ENCODE measurements around the gene SETD7. TPM values are rescaled to one million over a fixed set of nuclear protein-coding genes. Genes with fewer than 3 reads are reported as not detected.

The SETD7 gene
- total RNA-seq, 1 donor from 2014 or later: 44.4 TPM

DNA sequence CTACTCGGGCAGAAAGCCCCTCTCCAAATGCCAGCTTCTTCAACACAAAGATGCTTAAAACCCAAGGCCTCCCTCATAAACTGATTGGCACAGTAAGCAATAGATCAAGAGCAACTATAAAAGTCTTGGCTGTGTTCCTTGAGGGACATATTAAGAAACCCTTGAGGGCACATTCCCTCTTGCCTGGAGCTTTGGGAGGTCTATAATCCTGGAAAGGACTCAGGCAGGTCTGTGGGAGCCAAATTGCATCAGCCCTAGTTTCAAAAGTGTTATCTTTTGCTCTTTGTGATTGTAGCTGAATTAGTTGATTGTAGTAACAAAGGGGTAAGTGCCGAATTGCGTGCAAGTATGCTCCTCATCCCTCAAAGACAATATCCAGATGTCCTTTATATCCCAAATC, 18.6 kb upstream of the SETD7 start:
- no peak for DNase-seq (ENCODE audit: low read depth in 2 of 2)

DNA sequence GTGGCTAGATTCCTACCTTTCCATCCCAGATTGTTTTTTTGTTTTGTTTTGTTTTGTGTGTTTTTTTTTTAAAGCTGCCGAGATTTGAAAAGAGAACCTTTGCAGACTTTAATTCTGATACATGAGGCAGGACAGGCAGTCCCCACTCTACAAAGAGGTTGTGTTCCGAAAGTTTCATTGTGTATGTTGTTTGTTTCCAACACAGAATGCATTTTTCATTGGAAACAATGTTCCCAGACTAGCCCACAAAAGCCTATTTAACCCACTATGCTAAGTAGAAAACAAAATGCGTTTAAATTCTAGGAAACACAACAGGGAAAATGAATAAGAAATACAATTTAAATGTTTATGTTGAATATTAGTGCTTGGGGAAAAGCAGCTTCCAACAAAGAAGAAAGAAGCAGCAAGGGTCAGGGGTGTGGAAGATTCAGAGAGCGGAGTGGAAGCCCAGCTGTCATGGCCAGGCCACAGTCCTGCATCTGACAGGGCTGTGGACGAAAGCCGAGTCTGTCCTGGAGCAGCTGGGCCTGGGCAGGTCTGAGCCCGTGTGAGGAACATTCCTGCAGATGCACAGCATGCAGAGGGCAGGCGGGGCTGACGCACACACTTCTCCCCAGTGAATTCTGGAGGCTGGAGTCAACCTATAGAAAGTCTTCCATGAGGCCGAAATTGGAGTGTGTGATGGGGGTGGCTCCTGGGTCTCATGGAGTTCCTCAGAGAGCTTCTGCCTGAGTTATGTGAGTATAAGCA, 12.4 kb upstream of the SETD7 start:
- no peak for DNase-seq (ENCODE audit: low read depth in 2 of 2)

DNA sequence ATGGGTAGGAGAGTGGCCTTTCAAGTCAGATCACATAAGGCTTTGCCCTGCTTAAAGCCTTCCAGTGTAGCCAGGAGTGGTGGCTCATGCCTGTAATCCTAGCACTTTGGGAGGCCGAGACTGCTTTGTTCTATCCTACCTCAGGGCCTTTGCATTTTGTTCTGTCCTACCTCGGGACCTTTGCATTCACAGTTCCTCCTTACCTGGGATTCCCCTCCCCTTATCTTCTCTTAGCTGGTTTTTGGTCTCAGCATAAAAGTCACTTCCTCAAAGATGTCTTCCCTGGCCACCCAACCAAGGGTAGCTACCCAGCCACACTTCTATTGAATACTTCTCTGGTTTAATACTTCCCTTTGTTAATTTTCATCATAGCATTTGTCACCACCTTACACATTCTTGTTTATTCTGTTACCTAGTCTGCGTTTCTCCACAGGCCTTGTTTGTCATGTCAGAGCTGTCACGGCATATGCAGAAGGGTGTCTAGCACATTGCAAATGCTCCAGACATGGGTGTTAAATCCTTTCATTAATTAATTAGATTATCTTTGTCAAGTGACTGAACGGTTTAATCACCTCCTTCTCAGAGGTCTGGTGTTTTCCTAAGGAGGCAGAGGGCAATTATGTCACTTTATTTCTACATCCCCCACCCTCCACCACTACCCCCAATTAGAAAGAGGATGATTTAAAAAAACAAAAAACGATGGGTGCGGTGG, 11.3 kb upstream of the SETD7 start:
- no peak for DNase-seq (ENCODE audit: low read depth in 2 of 2)

DNA sequence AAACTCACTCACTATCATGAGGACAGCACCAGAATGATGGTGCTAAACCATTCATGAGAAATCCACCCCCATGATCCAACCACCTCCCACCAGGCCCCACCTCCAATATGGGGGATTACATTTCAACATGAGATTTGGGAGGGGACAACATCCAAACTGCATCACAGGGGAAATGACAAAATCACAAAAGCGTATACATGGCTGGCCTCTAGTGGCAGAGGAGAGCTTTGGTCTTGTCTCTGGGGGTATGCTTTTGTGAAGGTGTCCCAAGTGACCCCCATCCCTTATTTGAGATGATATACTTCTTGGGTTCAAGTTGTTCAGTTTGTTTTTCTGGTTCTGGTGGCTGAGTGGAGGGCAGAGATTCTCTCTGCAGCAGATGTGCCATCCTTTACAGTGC, 8.5 kb upstream of the SETD7 start:
- no peak for DNase-seq (ENCODE audit: low read depth in 2 of 2)

DNA sequence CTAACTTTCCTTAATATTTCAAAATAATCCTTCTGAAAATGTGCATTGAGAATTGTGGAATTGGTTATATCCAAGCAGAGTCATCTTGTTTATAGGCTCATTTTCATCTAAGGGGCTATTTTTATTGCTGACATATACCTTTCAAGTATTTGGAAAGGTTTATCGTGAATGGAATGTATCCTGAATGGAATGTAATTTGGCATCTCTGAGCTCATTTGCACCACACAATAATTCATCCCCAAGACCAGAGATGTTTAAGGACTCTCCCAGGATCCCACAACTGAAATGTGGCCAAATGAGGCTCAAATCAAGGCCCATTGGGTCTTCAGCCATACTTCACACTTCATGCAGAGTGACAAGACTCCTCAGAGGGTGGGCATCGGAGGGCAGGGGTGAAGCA, 7.5 kb upstream of the SETD7 start:
- no peak for DNase-seq (ENCODE audit: low read depth in 2 of 2)

DNA sequence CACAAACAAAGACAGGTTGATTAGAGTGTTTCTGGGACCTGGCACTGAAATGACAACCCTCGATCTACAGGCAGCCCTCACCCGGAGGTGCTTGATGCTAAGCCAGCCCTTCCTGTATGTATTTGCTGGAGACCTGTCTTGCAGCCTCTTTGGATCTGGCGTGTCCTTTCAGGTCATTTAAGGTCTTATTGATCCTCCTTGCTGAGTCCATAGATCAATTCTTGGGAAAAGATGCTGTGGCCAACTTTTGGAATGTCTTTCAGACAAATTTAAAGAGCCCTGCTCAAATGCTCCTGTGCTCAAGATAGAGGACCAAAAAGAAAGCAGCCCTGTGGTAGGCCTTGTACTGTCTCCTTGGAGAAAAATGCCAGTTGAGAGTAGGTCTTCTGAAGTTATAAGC, 6.8 kb upstream of the SETD7 start:
- no peak for DNase-seq (ENCODE audit: low read depth in 2 of 2)

DNA sequence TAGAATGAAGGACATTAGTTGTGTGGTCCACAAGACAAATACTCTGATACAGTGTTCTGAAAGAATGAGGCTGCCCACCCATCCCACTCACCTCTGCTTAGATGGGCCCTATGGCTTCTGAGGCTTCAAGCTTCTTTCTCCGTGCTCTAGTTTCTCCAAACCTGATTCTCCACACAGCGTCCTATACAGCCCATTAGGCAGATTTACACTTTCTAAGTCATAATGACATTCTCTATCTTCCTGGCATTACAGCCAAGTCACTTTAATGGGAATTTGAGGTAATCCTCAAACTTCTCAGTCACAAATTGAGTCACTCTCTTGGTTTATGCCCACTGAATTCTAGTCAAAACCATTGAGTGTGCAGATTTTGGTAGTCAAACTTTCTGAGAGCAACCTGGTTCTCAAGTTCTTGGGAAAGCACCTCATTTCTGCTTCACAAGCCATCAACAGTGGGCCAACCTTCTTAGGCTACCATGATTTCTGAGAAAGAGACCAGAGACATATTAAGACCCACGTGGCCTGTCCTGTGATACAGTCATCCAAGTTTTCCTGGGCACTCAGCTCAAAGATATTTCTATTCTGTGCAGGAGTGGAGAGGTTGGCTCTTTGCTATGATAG, 6.2 kb upstream of the SETD7 start:
- DNase-seq (ENCODE audit: low read depth in 2 of 2): no peak

DNA sequence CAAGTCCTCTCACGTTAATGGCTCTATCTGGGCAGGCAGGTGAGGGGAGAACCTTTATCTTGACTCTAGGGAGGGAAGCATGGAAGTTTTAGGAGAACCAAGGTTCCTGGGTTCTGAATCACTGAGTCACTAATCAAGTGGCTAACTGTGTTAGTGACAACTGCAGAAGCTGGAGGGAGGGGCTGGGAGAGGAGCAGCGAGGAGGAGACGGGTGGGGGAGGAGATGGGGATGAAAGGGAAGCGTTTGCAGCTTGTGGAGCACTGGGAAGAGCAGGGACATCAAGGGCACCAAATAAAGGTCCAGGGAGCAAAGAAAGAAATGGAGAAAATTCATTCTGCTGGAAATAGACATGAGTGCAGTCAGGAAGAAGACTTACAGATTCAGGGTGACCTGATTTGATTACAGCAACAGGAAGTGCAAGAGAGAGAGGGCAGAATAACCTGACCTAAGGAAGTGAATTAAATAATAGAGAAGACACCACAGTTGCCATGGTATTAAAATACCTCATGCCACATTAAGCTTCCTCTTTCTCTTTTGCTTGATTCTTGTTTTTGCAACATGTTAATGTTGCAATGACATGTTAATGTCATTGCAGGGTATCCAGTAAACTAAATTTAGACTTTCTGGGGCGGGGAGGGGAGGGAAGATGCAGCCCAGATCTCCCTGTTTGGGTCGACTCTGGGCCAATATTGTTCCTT, 4.5 kb upstream of the SETD7 start:
- DNase-seq (ENCODE audit: low read depth in 2 of 2): peak; percentile 65 to 78

DNA sequence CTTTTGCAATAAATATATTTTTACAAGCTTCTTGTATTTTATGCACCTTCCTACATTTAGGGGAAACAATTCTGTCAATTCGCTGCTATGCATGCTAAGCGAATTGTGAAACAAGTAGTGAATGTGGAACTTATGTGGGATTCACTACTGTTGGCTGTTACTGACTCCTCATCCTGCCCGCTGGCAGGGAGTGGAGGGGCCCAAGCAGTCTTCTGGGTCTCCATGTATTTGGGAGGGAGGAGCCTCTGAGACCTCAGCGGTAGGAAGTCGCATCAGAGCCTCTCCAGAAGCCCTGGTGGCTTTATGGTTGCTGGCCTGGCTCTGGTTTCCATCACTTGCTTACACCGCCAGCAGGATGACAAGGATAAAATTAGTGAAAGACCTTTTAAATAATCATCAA, 3.7 kb upstream of the SETD7 start:
- no peak for DNase-seq (ENCODE audit: low read depth in 2 of 2)

DNA sequence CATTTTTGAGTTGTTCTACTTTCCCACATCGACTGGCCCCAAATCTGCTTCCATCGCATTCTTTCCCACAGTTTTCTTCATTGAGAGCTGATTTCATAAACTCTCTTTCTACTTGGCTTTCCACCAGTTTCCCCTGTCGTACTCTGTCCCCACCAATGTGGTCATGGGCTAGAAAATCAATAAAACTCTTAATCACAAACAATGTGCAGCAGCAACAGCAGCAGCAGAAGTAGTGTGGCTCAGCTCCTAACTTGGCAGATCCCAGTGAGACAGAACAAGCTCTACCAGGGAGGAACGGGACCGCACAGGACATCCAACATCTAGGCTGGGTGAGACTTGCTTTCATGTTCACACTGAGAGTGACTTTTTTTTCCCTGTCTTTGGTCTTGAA, 3.1 kb upstream of the SETD7 start:
- no peak for DNase-seq (ENCODE audit: low read depth in 2 of 2)

DNA sequence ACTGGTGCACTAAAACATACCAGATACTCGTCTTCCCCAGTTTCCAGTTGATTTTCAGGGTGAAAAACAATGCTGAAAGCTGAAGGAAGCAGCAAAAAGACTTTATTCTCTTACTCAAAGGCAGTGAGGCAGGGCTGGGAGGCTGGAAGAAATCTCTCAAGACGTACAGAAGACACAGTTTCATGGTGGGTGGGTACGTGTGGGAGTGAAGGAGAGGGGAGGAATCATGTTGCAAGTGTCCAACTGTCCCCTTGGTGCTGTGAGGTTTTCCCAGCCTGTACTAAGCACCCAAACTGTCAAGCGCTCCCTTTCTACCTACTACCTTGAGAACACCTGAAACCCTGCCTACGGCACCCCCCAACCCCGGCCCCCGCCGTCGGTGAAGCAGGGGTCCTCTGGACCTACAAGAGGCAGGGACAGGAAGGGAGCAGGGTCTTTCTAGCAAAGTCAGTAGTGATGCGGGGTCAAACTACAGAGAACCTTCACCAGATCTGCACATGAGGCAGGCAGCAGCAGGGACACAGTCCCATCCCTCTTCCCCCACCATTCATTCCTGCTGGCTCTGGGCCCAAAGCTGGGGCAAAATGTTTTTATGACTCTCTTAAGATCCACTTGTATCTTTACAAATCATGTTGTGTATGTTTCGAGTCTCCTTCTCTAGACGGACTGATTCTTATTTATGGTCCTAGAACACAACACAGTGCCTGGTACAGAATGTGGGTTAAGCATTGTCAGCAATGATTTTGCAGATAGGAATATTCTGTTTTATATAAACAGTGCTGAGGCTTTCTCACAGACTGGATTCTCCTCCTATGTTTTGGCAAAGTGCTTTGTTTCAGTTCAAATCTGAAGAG, 2.4 kb upstream of the SETD7 start:
- DNase-seq (ENCODE audit: low read depth in 2 of 2): no peak

DNA sequence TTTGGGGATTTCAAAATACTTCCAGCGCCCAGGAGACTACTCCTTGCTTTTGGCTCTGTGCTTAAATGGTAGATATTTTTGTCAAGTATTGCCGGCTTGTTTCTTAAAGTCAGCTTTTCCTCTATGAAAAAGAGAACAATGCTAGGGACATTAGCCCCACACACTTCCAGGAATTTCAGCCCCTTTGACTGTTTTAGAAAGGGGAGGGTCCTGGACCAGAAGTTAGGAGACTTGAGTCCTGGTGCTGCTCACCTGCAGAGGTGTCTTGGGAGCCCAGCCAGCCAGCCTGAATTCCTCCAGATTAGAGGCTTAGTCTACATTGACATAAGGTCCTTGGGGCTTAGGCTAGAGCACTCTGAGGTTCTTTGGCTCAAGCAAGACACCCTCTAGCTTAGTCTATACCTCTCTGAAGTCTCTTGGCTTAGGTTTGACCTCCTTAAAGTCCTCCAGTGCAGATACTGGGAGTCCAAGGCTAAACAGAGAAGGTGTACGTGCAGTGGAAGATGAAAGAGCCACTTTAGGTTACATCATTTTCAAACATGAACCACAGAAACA, 1.6 kb upstream of the SETD7 start:
- DNase-seq (ENCODE audit: low read depth in 2 of 2): no peak

DNA sequence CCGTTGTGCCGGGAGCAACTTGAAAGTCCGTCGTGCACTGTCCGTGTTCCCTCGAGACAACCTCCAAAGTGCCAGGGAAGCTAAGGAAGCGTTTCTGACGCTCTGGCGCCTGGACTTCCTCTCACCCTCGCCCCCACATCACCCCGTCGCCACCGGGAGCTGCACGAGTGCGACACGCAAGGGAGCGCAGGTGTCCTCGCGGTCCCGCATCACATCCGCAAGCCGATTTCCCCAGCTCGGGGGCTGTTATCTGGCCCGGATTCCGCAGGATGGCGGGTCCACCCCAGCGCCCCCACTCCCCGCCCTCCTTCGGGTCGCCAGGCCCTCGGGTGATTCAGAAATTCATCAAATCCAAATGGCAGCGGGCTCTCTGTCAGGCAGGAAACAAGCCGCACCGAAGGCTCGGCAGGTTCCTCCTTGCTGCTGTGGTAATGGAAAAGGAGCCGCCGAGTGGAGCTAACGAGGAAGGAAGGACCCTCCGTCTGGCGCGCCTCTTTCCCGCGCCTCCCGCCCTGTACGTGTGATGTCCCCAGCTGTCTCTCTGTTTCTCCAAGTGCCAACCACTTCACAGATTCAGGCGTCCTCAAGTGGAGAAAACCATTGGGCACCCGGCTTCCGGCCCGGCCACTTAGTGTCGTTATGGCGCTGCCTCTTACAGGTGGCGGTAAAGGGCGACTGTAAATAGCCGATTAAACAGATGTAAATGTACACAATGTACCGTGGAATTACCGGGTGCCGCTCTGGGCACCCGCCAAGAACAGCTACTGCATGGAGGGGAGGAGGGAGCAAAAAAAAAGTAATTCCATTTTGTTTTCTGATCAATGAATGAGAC, 921 bp upstream of the SETD7 start:
- peak in 1 of 2 donors; percentile 39 for DNase-seq (ENCODE audit: low read depth in 2 of 2)

DNA sequence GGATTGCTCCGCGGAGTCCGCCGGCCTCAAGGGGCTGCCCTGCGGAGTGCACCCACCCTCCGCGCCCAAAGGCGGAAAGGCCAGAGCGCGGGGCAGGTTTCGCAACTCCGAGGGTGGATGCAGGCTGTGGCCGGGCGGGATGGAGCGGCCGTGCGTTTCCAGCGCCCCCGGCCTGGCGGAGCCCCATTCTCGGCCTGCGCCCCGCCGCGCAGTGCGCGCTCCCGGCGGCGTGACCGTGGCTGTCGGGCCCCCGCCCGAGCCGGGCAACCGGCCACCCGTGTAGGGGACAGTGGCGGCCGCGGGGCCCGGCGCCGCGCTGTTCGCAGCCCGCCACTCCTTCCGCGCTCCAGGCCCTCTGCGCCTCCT, 331 bp downstream of the SETD7 start:
- DNase-seq (ENCODE audit: low read depth in 2 of 2): no peak

DNA sequence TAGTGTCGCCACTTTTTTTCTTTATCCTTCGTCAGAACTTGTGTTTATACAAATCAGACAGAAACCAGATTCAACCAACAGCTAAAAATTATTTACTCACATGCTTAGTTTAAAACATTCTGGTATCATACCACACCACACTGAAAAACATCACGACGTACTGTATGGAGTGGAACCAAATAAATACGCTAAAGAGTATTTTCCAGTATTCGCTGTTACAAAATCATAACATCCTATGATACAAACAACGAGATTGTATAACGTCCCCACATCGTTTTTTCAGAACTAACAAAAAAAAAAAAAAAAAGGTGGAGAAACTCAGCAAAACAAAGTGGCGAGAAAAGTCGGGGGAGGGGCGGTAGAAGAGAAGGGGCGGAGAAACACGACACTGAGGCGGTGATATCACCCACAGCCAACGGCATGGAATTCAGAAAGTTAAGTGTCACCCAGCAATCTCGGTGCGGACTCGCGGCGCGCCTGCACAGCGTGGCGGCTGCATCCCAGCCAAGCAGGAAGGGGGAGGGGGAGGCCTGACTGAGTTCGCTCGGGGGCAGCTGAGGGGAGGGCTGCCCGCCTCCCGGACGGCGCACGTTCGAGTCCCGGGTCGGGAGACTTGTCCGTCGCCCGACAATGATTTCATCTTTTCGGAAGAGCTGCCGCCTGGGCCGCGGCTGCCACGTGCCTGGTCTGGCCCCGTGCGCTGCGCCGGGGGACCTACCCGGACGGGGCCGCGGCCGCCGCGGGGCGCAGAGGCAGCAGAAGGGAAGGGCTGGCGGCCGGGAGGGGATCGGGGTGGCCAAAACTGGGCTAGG, 920 bp downstream of the SETD7 start:
- DNase-seq (ENCODE audit: low read depth in 2 of 2): peak; percentile 88 to 97

DNA sequence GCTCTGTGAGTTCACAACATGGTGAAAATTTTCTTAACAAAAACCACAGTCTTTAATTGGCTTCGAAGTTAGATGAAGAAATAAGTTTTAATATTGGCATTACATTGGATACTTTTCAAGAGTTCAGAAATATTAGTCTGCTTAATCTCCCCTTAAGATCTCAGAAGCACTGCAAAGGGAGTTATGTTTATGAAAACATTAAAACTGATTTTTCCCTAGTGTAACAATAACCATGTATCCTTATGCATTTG, 1.5 kb downstream of the SETD7 start:
- no peak for DNase-seq (ENCODE audit: low read depth in 2 of 2)

DNA sequence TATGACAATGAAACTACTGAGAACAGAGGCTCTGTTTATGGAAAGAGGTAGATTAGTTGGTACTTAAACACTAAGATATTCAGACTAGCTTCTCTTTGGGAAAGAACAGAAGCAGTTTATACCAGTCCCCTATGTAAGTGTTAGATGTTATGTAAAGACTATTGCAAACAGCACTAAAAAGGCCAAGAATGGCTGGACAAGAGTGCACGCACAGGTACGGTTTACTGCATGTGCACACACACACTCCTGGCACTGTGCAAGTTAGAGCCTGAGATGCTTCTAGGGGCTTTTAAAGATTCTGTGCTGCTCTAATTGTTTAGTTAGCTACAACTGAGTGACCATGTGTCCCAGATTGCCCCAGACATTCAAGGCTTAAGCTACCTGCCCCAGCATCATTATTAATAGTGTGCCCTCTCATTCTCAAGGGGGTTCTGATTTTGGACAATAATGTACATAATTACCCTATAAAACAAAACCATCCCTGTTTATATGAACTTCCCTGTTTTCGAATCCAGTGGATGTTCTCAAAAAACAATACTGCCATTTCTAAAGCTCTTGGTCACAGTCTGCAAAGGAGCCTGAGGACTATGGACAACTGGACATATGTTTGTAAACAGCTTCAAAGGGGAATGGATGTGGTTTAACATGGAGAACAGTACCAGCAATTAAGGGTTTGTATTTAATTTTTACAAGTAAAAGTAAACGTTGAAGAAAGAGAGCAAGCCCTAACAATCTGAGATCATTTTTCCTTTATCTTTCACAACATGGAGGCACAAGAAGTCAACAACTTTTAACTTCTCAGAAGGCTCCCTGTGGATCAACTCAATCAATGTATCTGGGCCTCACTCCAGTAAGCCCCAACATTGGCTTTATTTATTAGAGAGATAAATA, 2.0 kb downstream of the SETD7 start:
- DNase-seq (ENCODE audit: low read depth in 2 of 2): peak in 1 of 2 donors; percentile 10

DNA sequence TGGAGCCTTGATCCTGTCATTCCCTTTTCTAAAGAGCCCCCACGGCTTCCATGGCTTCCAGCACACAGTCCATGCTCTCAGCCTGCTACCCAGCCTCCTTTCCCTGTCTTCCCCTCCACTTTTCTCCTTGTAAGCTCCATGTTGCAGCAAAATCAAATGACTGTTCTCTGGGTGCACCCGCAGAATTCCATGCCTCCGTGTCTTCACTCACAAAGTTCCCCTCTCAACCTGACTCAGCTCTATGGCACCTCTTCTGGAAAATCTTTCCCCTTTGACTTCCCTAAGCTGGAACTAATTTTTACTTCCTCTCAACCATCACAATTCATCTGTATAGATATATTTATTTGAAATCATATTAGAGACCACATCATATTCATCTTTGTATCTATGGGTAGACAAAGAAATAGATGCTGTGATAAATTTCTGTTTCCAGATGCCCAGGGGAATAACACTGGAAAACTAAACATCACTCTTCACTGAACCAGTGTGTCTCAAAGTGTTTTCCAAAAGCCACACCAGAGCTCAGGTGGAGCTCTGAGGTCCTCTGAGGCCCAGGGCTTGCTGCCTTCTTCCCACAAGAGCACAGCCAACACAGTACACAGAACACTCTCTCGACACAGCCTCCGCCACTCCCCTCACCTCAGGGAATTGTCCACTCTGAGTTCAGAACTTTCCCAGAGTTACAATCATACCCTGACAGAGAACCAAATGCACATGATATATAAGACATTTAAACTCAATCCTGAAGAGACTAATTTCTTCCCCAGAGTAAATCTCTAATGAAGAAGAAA, 3.3 kb downstream of the SETD7 start:
- peak in 1 of 2 donors; percentile 18 for DNase-seq (ENCODE audit: low read depth in 2 of 2)
